GM18526 (cell line): ENCODE data around the gene ZNF106.

Experiments used
- POLR2A ChIP-seq: IDR thresholded peaks from 3 replicates; pipeline ENCODE4 v1.6.1; 2011; ENCODE audit not compliant: insufficient read length; ENCODE audit errors: extremely low read depth

ZNF106 gene

GRCh38 chr15:42447599-42447998 lies 43.3 kb downstream of the ZNF106 start:
- TF ChIP-seq POLR2A = no peak

- no peak for TF ChIP-seq POLR2A
These were observed 45.4 kb downstream of the ZNF106 start for GRCh38 chr15:42445551-42445950.

- no peak for TF ChIP-seq POLR2A
These were observed 46.4 kb downstream of the ZNF106 start for GRCh38 chr15:42444415-42445063.

GRCh38 chr15:42427429-42428223 lies 63.3 kb downstream of the ZNF106 start:
- TF ChIP-seq POLR2A = no peak

GRCh38 chr15:42421376-42421775 lies 69.6 kb downstream of the ZNF106 start:
- TF ChIP-seq POLR2A = no peak

- TF ChIP-seq POLR2A = no peak
These were observed 71.6 kb downstream of the ZNF106 start for GRCh38 chr15:42419369-42419768.

- TF ChIP-seq POLR2A = no peak
These were observed 77.0 kb downstream of the ZNF106 start for GRCh38 chr15:42413920-42414319.

- TF ChIP-seq POLR2A = no peak
These were observed 79.1 kb downstream of the ZNF106 start for GRCh38 chr15:42411884-42412283.

- TF ChIP-seq POLR2A = no peak
These were observed 81.9 kb downstream of the ZNF106 start for GRCh38 chr15:42409011-42409410.

- no peak for TF ChIP-seq POLR2A
These were observed 82.8 kb downstream of the ZNF106 start for GRCh38 chr15:42408178-42408577.

- TF ChIP-seq POLR2A = no peak
These were observed 85.0 kb downstream of the ZNF106 start for GRCh38 chr15:42405863-42406482.

- no peak for TF ChIP-seq POLR2A
These were observed 86.3 kb downstream of the ZNF106 start for GRCh38 chr15:42404461-42405235.

- TF ChIP-seq POLR2A = no peak
These were observed 87.6 kb downstream of the ZNF106 start for GRCh38 chr15:42403389-42403788.

- TF ChIP-seq POLR2A = no peak
These were observed 88.3 kb downstream of the ZNF106 start for GRCh38 chr15:42402455-42403205.
